MG63 (cell line): ENCODE results near the gene NECTIN1. TPM values are rescaled to one million over a fixed set of nuclear protein-coding genes. Genes with fewer than 3 reads are reported as not detected.

Experiments
- DNase-seq: peaks from one replicate; pipeline ENCODE4 v3.0.0-alpha.2; 2020
- H3K27me3 ChIP-seq: fragments of 250-450 bp; sonication (Bioruptor Pico); 2 replicates; pipeline ENCODE4 v1.5.1; 2020; ENCODE audit warnings: mild to moderate bottlenecking, moderate library complexity
- H3K36me3 ChIP-seq: fragments of 250-450 bp; sonication (Bioruptor Pico); 2 replicates; pipeline ENCODE4 v1.5.1; 2020; ENCODE audit warnings: mild to moderate bottlenecking, moderate library complexity
- H3K4me3 ChIP-seq: fragments of 250-450 bp; sonication (Bioruptor Pico); 2 replicates; pipeline ENCODE4 v1.5.1; 2020; ENCODE audit warnings: mild to moderate bottlenecking, moderate library complexity
- H3K9me3 ChIP-seq: fragments of 250-450 bp; sonication (Bioruptor Pico); 2 replicates; pipeline ENCODE4 v1.5.1; 2020; ENCODE audit warnings: mild to moderate bottlenecking, moderate library complexity
- total RNA-seq: library from RNA; depleted of rRNA; stranded (reverse); fragments of >200 nt; shearing (Covaris generic); gene quantifications from 2 replicates; pipeline ENCODE4 v1.2.3, GENCODE V29; 2014; ENCODE audit warnings: low replicate concordance

Gene NECTIN1
- total RNA-seq, 1 experiment from 2014 or later, result 5.3 TPM

DNA sequence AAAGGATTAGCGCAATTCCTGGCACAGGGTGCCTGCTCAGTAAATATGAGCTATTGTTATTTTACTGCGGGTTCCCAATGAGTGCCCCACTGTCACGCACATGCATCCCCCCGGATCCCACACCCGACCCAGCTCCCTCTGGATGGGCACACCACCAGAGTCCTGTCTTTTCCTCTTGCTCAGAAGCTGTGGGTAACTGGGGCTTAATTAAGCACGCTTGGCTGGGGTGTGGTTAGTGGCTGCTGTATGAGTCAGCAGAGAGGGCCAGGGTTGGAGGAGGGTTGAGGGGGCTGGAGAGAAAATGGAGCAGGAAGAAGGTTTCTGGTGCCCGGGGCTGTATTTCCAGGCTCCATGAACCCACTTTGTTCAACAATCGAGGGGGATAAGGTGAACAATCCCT is 30.3 kb upstream of the NECTIN1 start:
- H3K9me3 ChIP-seq, result no peaks in the 10 kb centered on the region
- DNase-seq, result peak; percentile 80
- no peaks in the 10 kb centered on the region for H3K36me3 ChIP-seq
- H3K27me3 ChIP-seq, result no peaks in the 10 kb centered on the region
- no peak overlapping the region for H3K4me3 ChIP-seq

- no peak overlapping the region for H3K4me3 ChIP-seq
- H3K36me3 ChIP-seq, result no peaks in the 10 kb centered on the region
- no peaks in the 10 kb centered on the region for H3K27me3 ChIP-seq
- no peak for DNase-seq
- H3K9me3 ChIP-seq, result no peaks in the 10 kb centered on the region
Measured at GRCh38 chr11:119758291-119758690, 29.3 kb upstream of the NECTIN1 start.

- no peak overlapping the region for H3K4me3 ChIP-seq
- H3K9me3 ChIP-seq, result no peaks in the 10 kb centered on the region
- DNase-seq, result no peak
- no peaks in the 10 kb centered on the region for H3K36me3 ChIP-seq
- no peaks in the 10 kb centered on the region for H3K27me3 ChIP-seq
Measured at GRCh38 chr11:119757378-119757777, 28.4 kb upstream of the NECTIN1 start.

DNA sequence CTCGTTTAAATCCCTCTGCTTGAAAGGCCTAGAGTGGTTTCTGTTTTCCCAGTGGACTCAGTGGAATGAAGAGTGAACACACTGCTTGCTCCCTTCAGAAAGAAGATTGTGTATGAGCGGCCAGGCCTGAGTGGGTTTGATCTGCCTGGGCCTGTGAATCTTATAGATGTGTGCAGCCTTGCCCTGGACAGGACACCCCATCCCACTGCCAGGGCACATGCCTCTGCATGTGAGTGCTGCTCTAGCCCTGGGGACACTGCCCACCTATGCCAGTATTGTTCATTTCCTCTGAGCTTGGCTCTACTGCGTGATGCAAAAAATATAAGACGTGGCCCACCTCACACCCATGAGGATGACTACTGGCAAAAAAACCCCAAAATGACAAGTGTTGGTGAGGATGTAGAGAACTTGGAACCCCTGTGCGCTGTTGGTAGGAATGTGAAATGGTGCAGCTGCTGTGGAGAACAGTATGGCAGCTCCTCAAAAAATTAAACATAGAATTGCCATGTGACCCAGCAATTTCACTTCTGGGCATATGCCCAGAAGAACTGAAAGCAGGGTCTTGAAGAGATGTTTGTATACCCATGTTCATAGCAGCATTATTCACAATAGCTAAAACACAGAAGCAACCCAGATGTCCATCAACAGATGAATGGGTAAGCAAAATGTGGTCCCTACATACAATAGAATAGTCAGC is 27.3 kb upstream of the NECTIN1 start:
- H3K9me3 ChIP-seq, result no peaks in the 10 kb centered on the region
- H3K36me3 ChIP-seq, result no peaks in the 10 kb centered on the region
- H3K27me3 ChIP-seq, result no peaks in the 10 kb centered on the region
- DNase-seq, result no peak
- H3K4me3 ChIP-seq, result no peak overlapping the region

- H3K36me3 ChIP-seq, result no peaks in the 10 kb centered on the region
- no peaks in the 10 kb centered on the region for H3K27me3 ChIP-seq
- no peak for DNase-seq
- H3K9me3 ChIP-seq, result no peaks in the 10 kb centered on the region
- H3K4me3 ChIP-seq, result no peak overlapping the region
Measured at GRCh38 chr11:119755356-119756071, 26.5 kb upstream of the NECTIN1 start.

DNA sequence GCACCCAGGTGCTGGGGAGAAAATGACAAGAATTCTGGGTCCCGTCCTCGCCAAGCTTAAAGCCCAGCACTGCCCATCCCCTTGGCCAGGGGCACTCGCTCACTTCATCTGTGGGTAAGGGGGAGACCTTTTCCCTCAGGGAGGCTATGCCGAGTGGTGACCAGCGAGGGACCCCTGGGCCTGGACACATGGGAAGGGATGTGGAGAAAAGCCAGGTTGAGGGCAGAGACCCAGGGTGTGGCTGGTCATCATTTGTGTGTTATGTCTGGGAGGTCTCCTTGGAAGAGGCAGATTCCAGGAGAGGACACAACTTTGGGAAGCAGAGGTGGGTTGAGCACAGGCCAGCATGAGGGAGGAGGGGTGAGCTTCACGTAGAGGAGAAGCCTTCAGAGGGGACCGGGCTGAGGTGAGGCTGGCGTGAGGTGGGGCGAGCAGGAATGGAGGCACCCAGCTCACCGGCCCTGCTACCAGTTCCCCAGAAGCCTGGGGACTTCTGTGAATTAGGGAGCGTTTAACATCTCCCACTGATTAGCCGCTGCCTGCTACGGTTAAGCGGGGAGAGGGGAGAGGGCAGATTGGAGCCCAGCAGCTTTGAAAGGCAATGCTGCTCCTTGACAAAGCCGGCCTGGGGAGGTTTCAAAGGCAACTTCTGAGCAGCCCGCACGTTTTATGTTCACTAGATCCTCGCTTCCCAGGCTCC is 25.8 kb upstream of the NECTIN1 start:
- DNase-seq, result no peak
- Histone ChIP-seq H3K36me3 (no peaks in the 10 kb centered on the region), H3K27me3 (no peaks in the 10 kb centered on the region), H3K9me3 (no peaks in the 10 kb centered on the region), H3K4me3 (no peak overlapping the region)

DNA sequence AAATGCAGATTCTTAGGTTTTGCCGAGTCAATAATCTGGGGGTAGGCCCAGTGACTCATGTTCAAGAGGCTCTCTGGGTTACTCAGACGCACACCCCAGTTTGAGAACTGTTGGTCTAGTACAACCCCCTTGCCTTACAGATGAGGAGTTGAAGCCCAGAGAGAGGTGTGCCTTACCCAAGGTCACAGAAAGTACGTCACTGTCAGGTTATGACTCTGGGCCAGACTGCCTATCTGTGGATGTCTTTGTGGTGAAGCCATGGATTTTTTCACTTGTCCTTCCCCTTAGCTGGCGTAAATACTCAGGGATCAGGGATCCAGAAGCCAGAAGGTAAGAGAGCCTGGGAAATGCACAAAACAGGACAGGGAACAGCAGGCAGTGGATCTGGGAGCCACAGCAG is 25.2 kb upstream of the NECTIN1 start:
- no peaks in the 10 kb centered on the region for H3K9me3 ChIP-seq
- H3K36me3 ChIP-seq, result no peaks in the 10 kb centered on the region
- DNase-seq, result no peak
- no peaks in the 10 kb centered on the region for H3K27me3 ChIP-seq
- H3K4me3 ChIP-seq, result no peak overlapping the region

DNA sequence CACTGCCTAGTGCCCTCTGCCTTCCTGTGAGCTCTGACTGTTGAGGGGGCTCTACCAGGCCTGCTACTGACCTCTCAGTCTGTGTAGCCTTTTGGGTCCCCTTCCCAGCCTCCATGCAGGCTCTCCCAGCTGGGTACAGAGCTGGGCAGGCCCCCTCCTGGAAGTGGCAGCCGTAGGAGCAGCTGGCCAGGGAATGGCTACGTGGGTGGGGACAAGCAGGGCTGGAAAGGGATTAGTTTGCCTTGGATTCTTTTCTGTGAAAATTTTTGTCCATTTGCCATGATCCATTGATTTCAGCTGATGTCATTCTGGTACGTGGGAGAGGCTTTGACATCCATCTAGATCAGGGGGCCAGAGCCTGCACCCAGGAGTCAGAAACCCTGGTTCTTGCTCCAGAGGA is 23.9 kb upstream of the NECTIN1 start:
- Histone ChIP-seq H3K27me3 (no peaks in the 10 kb centered on the region), H3K36me3 (no peaks in the 10 kb centered on the region), H3K9me3 (no peaks in the 10 kb centered on the region), H3K4me3 (no peak overlapping the region)
- peak; percentile 53 for DNase-seq

DNA sequence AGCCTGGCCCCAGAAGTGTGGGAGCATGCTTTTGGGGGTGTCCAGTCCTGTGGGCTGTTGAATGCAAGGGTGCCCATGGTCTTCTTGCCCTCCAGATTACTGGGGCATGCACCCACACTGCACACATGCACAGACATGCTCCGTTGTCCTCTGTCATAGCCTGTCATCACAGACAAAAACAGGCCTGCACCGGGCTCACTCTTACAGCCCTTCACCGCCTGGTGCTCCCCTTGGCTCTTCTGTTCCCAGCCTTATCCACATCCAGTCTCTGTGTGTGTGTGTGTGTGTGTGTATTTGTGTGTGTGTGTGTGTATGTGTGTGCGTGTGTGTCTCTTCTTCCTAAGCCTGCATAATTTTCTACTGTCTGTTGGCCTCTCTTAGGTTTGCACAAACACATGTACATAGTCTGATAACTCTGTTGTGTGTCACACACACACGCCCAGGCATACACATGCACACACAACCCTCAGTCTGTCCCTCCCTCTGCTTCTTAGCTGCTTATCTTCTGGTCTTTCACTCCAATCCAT is 23.4 kb upstream of the NECTIN1 start:
- Histone ChIP-seq H3K27me3 (no peaks in the 10 kb centered on the region), H3K9me3 (no peaks in the 10 kb centered on the region), H3K4me3 (no peak overlapping the region), H3K36me3 (no peaks in the 10 kb centered on the region)
- DNase-seq, result no peak

GRCh38 chr11:119750056-119750455 is 21.1 kb upstream of the NECTIN1 start:
- no peaks in the 10 kb centered on the region for H3K27me3 ChIP-seq
- H3K4me3 ChIP-seq, result no peak overlapping the region
- H3K9me3 ChIP-seq, result no peaks in the 10 kb centered on the region
- DNase-seq, result no peak
- H3K36me3 ChIP-seq, result no peaks in the 10 kb centered on the region

DNA sequence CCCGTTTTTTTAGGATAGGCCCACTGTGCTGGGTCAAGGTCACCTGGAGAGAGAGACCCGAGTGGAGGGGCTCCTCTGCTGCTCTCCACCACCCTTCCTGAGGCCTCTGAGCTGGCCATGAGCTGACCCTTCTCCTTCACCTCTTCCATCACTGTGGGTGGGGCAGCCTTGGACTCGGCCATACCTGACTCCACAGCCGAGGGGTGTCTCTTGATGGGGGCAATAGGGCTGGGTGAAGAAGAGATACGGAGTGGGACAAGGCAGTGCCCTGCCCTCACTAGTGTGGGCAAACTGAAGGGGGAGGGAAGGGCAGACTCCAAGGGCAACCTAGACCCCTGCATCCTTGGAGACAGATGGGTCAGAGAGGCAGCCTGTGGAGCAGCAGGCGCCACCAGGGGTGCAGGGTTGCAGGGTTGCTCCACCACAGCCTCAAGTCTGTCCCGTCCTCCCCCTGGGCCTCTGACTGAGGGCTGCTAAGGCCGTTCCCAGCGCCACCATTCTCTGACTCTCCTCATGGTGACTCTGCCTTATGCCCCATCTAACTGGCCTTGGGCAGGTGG is 20.1 kb upstream of the NECTIN1 start:
- Histone ChIP-seq H3K36me3 (no peaks in the 10 kb centered on the region), H3K4me3 (no peak overlapping the region), H3K9me3 (no peaks in the 10 kb centered on the region), H3K27me3 (no peaks in the 10 kb centered on the region)
- no peak for DNase-seq

DNA sequence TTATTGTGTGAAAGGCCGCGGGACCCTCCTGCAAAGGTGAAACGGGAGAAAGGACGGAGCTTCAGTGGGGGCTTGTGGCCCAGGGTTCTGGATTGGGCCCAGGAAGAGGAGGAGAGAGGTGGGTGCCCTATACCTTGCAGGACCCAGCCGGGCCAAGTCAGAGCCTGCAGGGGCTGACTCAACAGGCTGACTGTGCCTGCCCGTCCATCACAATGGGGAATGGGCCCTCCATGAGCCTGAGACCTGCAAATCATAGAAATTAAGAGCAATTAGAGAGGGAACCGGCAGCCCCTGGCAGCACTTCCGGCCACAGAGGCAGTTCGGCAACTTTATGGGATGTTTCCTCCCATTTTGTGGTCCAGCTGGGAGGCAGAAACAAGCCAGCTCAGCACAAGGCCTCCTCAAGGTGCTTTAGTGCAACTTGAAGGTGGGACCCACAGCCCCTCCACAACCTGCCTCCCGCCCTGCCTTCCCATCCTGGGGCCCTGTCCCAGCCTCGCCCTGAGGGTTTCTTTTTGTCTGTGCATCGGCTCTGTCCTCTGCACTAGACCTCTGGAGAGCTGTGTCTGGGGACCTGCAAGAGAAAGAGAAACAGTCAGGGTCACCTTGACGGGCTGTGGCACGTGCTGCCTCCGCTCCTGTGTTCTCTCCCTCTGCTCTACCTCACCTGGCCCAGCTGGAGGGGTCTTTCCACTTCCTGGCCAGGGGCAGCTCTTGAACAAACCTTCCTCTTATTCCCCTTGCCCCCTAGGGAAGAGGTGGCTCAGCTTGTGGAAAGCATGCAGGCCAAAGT is 19.1 kb upstream of the NECTIN1 start:
- H3K4me3 ChIP-seq, result no peak overlapping the region
- no peaks in the 10 kb centered on the region for H3K9me3 ChIP-seq
- no peak for DNase-seq
- no peaks in the 10 kb centered on the region for H3K27me3 ChIP-seq
- H3K36me3 ChIP-seq, result no peaks in the 10 kb centered on the region

GRCh38 chr11:119745776-119746535 is 17.0 kb upstream of the NECTIN1 start:
- Histone ChIP-seq H3K9me3 (no peaks in the 10 kb centered on the region), H3K27me3 (no peaks in the 10 kb centered on the region), H3K36me3 (no peaks in the 10 kb centered on the region), H3K4me3 (no peak overlapping the region)
- no peak for DNase-seq

DNA sequence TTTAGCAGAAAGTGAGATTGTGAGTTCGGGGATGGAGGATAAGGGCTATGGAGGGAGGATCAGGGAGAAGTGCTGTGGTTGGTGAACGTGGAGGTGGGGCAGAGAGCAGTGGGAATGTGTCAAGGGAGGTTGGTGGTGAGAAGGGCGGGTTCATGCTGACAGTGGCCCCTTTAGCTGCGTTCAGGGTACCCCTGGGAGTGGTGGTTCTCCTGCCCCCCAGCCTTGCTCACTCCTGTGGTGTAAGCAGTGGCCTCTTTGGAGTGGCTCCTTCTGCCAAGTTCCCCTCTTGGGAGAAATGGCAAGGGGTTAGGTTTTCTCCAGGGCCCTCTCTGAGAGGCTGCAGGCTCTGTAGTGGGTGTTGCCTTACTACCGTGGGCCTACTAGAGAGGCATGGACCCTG is 16.1 kb upstream of the NECTIN1 start:
- Histone ChIP-seq H3K9me3 (no peaks in the 10 kb centered on the region), H3K27me3 (no peaks in the 10 kb centered on the region), H3K36me3 (no peaks in the 10 kb centered on the region), H3K4me3 (no peak overlapping the region)
- no peak for DNase-seq

- no peak for DNase-seq
- Histone ChIP-seq H3K36me3 (no peaks in the 10 kb centered on the region), H3K27me3 (no peaks in the 10 kb centered on the region)
Measured at GRCh38 chr11:119744577-119744976, 15.6 kb upstream of the NECTIN1 start.

GRCh38 chr11:119743006-119743405 is 14.0 kb upstream of the NECTIN1 start:
- no peak overlapping the region for H3K4me3 ChIP-seq
- no peaks in the 10 kb centered on the region for H3K9me3 ChIP-seq
- no peaks in the 10 kb centered on the region for H3K36me3 ChIP-seq
- H3K27me3 ChIP-seq, result no peaks in the 10 kb centered on the region
- no peak for DNase-seq

More at GRCh38 chr11:119744577-119744976, 15.6 kb upstream of the NECTIN1 start:
- no peak overlapping the region for H3K4me3 ChIP-seq
- no peaks in the 10 kb centered on the region for H3K9me3 ChIP-seq
